ENCODE results near the gene SP2. TPM values are rescaled to one million over a fixed set of nuclear protein-coding genes. Genes with fewer than 3 reads are reported as not detected.

The SP2 gene
- total and polyA plus RNA-seq, 2 of the 13 experiments (the other 11 are each of a cell fraction or from before 2014, with no cell fraction given): 1.4 to 4.8 TPM

- TF ChIP-seq ZNF792 (CRISPR knock-in tag; IDR thresholded peaks at IDR 0.05) (peak; percentile 81), MXD4 (CRISPR knock-in tag; IDR thresholded peaks at IDR 0.05) (no peak), FLYWCH1 (CRISPR knock-in tag; IDR thresholded peaks at IDR 0.05) (no peak), SMARCE1 (IDR thresholded peaks at IDR 0.05; ENCODE audit: borderline replicate concordance) (no peak), SCMH1 (CRISPR knock-in tag; IDR thresholded peaks at IDR 0.05; ENCODE audit: borderline replicate concordance) (no peak), TOPORS (CRISPR knock-in tag; IDR thresholded peaks at IDR 0.05) (no peak), ZNF407 (CRISPR knock-in tag; IDR thresholded peaks at IDR 0.05; ENCODE audit: not compliant biosample characterization) (no peak), USF2 (IDR thresholded peaks at IDR 0.05; ENCODE audit: low read depth, low read length) (no peak), USF2 (CRISPR knock-in tag; IDR thresholded peaks at IDR 0.05; ENCODE audit: borderline replicate concordance) (no peak), SMYD3 (CRISPR knock-in tag; IDR thresholded peaks at IDR 0.05) (no peak), ZNF577 (CRISPR knock-in tag; IDR thresholded peaks at IDR 0.05; ENCODE audit: borderline replicate concordance, low read depth) (no peak), ZNF839 (CRISPR knock-in tag; IDR thresholded peaks at IDR 0.05; ENCODE audit: borderline replicate concordance) (no peak), RERE (CRISPR knock-in tag; IDR thresholded peaks at IDR 0.05; ENCODE audit: low read depth) (no peak; the same call in 1 of the 2 replicates)
Observed at GRCh38 chr17:47850692-47851573, 45.1 kb upstream of the SP2 start, which contains the start of gene SP6 (continued).

Data from HepG2 (cell line).